Keratinocyte (primary cell): ENCODE data around the gene SLX1B. TPM values are rescaled to one million over a fixed set of nuclear protein-coding genes. Genes with fewer than 3 reads are reported as not detected.
"Not testable (repeated sequence)": the region's sequence is repeated elsewhere in the genome, so short reads cannot be mapped to it uniquely, and the experiment has no call there.

Experiments
- DNase-seq: peaks from one replicate; pipeline ENCODE4 v3.0.0-alpha.2; 2011; ENCODE audit warnings: low read depth, missing footprints, low spot score
- FAIRE-seq: peaks from 2 replicates; lab custom pipeline; 2011; peaks lifted over from hg19 to GRCh38; lab: Jason Lieb, UNC
- H2AFZ ChIP-seq: 2 replicates; pipeline ENCODE4 v1.6.0; 2012; ENCODE audit warnings: low read length, control low read depth, inconsistent platforms; ENCODE audit not compliant: control insufficient read depth
- H3K27ac ChIP-seq: 2 replicates; pipeline ENCODE4 v1.5.1; 2011; ENCODE audit warnings: low read length; ENCODE audit not compliant: control insufficient read depth, insufficient read depth
- H3K27me3 ChIP-seq: 3 replicates; pipeline ENCODE4 v1.6.0; 2011; ENCODE audit warnings: low read length; ENCODE audit not compliant: control insufficient read depth, insufficient read depth; ENCODE audit errors: extremely low read depth
- H3K36me3 ChIP-seq, 2 experiments: 2 replicates in 1 of 2; 3 replicates in 1 of 2; pipeline ENCODE4 v1.5.1; 2011; ENCODE audit warnings: low read length in 2 of 2, mild to moderate bottlenecking in 1 of 2; ENCODE audit not compliant: control insufficient read depth in 2 of 2, insufficient read depth in 2 of 2; ENCODE audit errors: extremely low read depth in 1 of 2
- H3K4me1 ChIP-seq: 3 replicates; pipeline ENCODE4 v1.5.1; 2011; ENCODE audit warnings: low read length; ENCODE audit not compliant: control insufficient read depth, insufficient read depth; ENCODE audit errors: extremely low read depth
- H3K4me2 ChIP-seq: 3 replicates; pipeline ENCODE4 v1.6.0; 2011; ENCODE audit warnings: low read depth, low read length; ENCODE audit not compliant: control insufficient read depth, insufficient read depth; ENCODE audit errors: extremely low read depth
- H3K4me3 ChIP-seq, 3 experiments: fragments of 200-600 bp in 1 of 3; sonication (generic) in 1 of 3; 2 replicates in 2 of 3; 3 replicates in 1 of 3; pipeline ENCODE4 v1.5.1; 2011 to 2016; ENCODE audit warnings: low read length in 3 of 3, mild to moderate bottlenecking in 3 of 3, control low read depth in 2 of 3, inconsistent platforms in 1 of 3, low read depth in 1 of 3, mixed read lengths in 1 of 3, mixed run types in 1 of 3, moderate library complexity in 1 of 3; ENCODE audit not compliant: control insufficient read depth in 2 of 3, insufficient read depth in 2 of 3; ENCODE audit errors: extremely low read depth in 1 of 3
- H3K79me2 ChIP-seq: 2 replicates; pipeline ENCODE4 v1.6.0; 2012; ENCODE audit warnings: low read length; ENCODE audit not compliant: control insufficient read depth, insufficient read depth
- H3K9ac ChIP-seq: 3 replicates; pipeline ENCODE4 v1.6.0; 2011; ENCODE audit warnings: low read length; ENCODE audit not compliant: control insufficient read depth, insufficient read depth; ENCODE audit errors: extremely low read depth
- H3K9me1 ChIP-seq: 3 replicates; pipeline ENCODE4 v1.6.0; 2011; ENCODE audit warnings: low read length; ENCODE audit not compliant: control insufficient read depth, insufficient read depth; ENCODE audit errors: extremely low read depth
- H3K9me3 ChIP-seq: 2 replicates; pipeline ENCODE4 v1.5.1; 2012; ENCODE audit warnings: low read depth, low read length; ENCODE audit not compliant: control insufficient read depth
- H4K20me1 ChIP-seq: 3 replicates; pipeline ENCODE4 v1.6.0; 2011; ENCODE audit warnings: low read length; ENCODE audit not compliant: control insufficient read depth, insufficient read depth; ENCODE audit errors: extremely low read depth
- dilution Hi-C: fragments of 300-500 bp; cut with MboI; formaldehyde crosslinking; loops from one replicate; pipeline ENCODE4 v1.7.0; 2020; ENCODE audit warnings: low sequenced_read_pairs; ENCODE audit not compliant: extremely low pct_ligation_motif_present
- polyA plus RNA-seq, 5 experiments: library from polyadenylated mRNA; depleted of rRNA in 3 of 5; stranded (reverse) in 3 of 5; stranded (forward) in 1 of 5; unstranded in 1 of 5; fragments of >200 nt; gene quantifications; 1 replicate in 1 of 5; 2 replicates in 3 of 5; 3 replicates in 1 of 5; pipeline versions ENCODE4 v1.2.1 to v1.2.3, GENCODE V29; 2011 to 2012; ENCODE audit warnings: missing spikeins in 2 of 5, low read depth in 1 of 5, low replicate concordance in 1 of 5
- small RNA-seq, 3 experiments: library from RNA; depleted of rRNA; stranded (forward); fragments of <200 nt; gene quantifications; one replicate each; pipeline ENCODE3, GENCODE V24; 2012; ENCODE audit warnings: low read depth in 3 of 3, low replicate concordance in 1 of 3; ENCODE audit not compliant: insufficient read length in 3 of 3

Gene SLX1B
- polyA plus RNA-seq, 1 donor (not counting 4 experiments of a cell fraction or from before 2014, with no cell fraction given): 9.3 TPM

DNA sequence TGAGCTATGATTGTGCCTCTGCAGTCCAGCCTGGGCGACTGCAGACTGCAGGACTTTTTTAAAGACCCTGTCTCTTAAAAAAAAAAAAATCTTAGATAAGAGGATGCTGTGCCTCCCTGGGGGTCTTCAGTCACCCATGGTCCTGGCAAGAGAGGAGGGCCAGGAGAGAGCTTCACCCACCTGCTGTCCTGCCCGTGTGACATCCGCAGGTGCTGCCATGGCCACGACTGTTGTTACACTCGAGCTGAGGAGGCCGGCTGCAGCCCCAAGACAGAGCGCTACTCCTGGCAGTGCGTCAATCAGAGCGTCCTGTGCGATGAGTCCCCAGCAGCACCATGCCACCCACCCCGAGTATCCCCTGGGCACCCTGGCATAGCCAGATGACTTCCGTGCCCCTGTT is 27.9 kb downstream of the SLX1B start:
- H3K4me1 ChIP-seq, dilution Hi-C loops: not testable (repeated sequence)

DNA sequence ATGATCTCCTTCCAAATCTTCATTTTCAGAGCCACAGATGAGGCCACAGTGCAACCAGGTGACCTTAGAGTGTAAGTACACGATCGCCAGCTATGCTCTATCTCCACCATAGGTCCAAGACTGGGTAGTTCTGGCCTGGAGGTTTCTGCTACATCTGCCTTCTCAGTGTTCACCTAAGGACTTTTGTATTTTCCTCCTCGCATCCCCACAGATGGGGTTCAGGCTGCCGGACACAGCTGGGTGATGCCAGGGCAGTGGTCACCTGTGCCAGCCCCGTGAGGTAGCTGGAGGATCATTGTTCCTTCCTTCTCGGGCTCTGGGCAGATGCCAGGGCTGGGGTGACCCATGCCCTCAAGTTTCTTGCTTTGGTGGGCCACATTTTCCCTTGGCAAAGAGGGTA is 52.0 kb downstream of the SLX1B start, which contains the start of gene NPIPB12:
NPIPB12 (minus strand) TSS at position 101 of the 400 bp plus-strand sequence.
- H3K9me3 ChIP-seq, FAIRE-seq, H2AFZ ChIP-seq, dilution Hi-C loops, H3K9ac ChIP-seq, H3K36me3 ChIP-seq, H3K79me2 ChIP-seq, H3K27ac ChIP-seq, H3K4me1 ChIP-seq, H3K27me3 ChIP-seq, H3K9me1 ChIP-seq, DNase-seq, H3K4me2 ChIP-seq, H4K20me1 ChIP-seq, H3K4me3 ChIP-seq: not testable (repeated sequence)

More for the DNA sequence above, 27.9 kb downstream of the SLX1B start:
- not testable (repeated sequence) for H3K36me3 ChIP-seq, H3K4me3 ChIP-seq, H3K9ac ChIP-seq, H3K4me2 ChIP-seq, H3K9me3 ChIP-seq, DNase-seq, H3K27ac ChIP-seq, H2AFZ ChIP-seq, H3K27me3 ChIP-seq, H3K79me2 ChIP-seq, H3K9me1 ChIP-seq, H4K20me1 ChIP-seq, FAIRE-seq

Small RNAs within 50 kb of the gene (small RNA-seq; reads per million reads assigned to genes)
- 0 reads per million in 3 experiments for gene AC133555.2

Other genes starting within 250 kb of the SLX1B start
- gene NPIPB11, start 47.8 kb upstream of the SLX1B start, polyA plus RNA-seq: 0.35 to 0.67 TPM (median 0.56 TPM) in 3 replicates
- gene BOLA2, start 182 bp upstream of the SLX1B start, polyA plus RNA-seq: 7.1 to 15.7 TPM (median 13.1 TPM) in 3 replicates
- gene SULT1A4, start 5.4 kb downstream of the SLX1B start, polyA plus RNA-seq: 0.89 to 1.7 TPM (median 1.2 TPM) in 3 replicates
- gene NPIPB12, start 51.9 kb downstream of the SLX1B start, polyA plus RNA-seq: 9.0 to 18.6 TPM (median 11.1 TPM) in 3 replicates
- 0.01 to 0.07 TPM in 2 of 3 replicates, not detected in the other for gene SPN, start 208.7 kb downstream of the SLX1B start, polyA plus RNA-seq
- 8.8 to 21.3 TPM (median 8.9 TPM) in 3 replicates for gene QPRT, start 224.6 kb downstream of the SLX1B start, polyA plus RNA-seq